ENCODE results near the gene FILIP1.

DNA sequence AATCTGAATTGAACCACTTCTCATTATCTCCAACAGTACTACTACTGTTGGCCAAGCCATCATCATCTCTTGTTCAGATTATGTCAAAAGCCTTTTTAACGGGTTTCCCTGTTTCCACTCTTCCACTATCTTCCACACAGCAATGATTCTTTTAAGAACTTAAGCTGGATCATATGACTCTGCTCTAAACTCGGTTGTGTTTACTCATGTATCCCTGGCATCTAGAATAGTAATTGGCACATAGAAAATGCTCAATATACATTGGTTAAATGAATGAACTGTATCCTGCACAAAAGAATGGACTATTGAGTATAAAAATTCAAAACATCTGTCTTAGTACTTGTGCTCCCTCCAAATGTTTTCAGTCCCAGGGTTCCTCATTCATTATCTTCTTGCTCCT is 247.2 kb downstream of the FILIP1 start:
- no peak for TF ChIP-seq CTCF (conservative IDR thresholded peaks at IDR 0.05; ENCODE audit: low read length)
- TF ChIP-seq EZH2phosphoT487 (IDR thresholded peaks at IDR 0.05; ENCODE audit: borderline replicate concordance) = no peak

All from Loucy (cell line).